GM21717 (cell line): Measurements from ENCODE around the gene CD74.

Source experiments
- ATAC-seq: cut with Tn5 transposase; IDR thresholded peaks from one replicate; pipeline ENCODE4 v1.9.1; 2021; ENCODE audit warnings: mild to moderate bottlenecking, moderate library complexity; ENCODE audit not compliant: unreplicated experiment

The CD74 gene

GRCh38 chr5:150364004-150364403 is 48.7 kb downstream of the CD74 start:
- ATAC-seq, result no peak

- no peak for ATAC-seq
These were observed 49.5 kb downstream of the CD74 start for GRCh38 chr5:150363185-150363584.

DNA sequence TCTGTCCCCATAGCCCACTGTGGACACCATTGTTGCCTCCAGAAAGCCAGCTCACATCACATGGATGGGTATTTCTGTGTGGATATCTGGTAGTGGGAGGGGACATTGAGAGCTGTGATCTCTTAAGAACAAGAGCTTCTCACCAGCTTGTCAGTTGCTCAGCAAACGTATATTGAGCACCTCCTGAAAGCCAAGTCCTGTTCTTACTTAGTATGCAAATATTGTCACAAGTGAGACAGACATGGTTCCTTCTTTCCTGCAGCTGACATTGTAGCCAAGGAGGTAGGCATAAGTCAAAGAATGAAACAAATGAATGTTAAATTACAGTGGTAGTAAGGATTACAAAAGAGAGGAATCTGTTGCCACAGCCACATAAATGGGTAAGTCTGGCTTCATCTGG is 51.4 kb downstream of the CD74 start:
- ATAC-seq, result no peak

DNA sequence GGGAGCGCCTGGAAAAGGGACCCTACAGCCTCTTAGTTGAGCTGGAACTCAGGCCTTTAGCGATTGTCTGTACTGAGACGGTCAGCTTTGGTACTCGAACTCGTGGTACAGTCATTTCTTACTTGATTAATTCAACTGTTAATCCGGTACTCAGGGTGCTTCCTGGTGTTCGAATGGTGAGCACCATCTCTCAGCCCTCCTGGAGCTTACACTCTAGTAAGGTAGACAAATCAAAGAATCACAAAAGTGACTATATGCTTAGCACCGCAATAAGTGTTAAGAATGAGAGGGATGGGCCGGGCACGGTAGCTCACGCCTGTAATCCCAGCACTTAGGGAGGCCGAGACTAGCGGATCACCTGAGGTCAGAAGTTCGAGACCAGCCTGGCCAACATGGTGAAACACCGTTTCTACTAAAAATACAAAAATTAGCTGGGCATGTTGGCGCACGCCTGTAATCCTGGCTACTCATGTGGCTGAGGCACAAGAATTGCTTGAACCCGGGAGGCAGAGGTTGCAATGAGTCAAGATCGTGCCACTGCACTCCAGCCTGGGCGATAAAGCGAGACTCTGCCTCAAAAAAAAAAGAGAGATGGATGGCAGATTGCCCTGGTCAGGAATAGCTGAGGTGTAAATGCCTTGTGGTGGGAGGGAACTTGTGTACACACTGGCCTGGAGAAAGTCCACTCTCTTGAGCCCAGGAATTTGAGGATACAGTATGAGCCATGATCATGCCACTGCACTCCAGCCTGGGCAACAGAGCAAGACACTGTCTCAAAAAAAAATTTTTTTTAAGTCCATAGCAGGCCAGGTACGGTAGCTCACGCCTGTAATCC is 54.2 kb downstream of the CD74 start:
- ATAC-seq, result no peak

DNA sequence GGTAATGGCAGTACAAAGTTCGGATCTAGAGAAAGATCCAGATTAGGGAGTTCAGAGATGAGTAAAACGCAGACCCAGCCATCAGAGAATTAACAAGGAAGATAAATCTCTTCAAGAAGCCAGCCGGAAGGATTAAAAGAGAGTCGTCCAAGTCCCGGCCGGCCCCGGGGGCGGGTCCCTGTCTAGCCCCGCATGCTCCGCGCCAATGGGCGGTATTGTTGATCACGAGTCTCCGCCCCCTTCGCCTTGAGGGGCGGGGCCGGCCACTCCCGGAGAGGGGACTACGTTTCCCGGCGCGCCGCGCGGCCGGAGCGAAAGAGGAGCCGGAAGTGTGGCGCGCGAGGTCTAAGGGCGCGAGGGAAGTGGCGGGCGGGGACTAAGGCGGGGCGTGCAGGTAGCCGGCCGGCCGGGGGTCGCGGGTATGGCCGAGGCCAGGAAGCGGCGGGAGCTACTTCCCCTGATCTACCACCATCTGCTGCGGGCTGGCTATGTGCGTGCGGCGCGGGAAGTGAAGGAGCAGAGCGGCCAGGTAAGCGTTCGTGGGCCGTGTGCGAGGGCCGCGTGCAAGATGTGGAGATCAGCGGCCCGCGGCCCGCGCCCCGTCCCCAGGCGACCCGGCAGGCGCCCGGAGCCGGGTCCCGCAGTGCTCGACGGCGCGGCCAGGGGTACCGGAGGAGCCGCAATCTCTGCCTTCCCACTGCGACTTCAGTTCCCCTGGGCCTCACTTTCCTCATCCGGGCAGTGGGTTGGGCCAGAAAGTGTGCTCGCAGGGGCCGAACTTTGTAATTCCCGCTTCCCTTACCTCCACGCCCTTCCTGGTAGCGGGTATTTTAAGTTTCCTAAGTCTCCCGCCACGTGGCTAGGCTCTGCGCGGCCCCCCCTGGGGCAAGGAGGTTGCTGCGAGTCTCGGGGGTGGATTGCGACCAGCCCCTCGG is 55.1 kb downstream of the CD74 start, which contains the start of gene TCOF1:
Gene TCOF1 (plus strand): TSS at position 372 of the 935 bp plus-strand sequence. CDS start 50 bp downstream, at position 422.
- peak; percentile 93 for ATAC-seq

DNA sequence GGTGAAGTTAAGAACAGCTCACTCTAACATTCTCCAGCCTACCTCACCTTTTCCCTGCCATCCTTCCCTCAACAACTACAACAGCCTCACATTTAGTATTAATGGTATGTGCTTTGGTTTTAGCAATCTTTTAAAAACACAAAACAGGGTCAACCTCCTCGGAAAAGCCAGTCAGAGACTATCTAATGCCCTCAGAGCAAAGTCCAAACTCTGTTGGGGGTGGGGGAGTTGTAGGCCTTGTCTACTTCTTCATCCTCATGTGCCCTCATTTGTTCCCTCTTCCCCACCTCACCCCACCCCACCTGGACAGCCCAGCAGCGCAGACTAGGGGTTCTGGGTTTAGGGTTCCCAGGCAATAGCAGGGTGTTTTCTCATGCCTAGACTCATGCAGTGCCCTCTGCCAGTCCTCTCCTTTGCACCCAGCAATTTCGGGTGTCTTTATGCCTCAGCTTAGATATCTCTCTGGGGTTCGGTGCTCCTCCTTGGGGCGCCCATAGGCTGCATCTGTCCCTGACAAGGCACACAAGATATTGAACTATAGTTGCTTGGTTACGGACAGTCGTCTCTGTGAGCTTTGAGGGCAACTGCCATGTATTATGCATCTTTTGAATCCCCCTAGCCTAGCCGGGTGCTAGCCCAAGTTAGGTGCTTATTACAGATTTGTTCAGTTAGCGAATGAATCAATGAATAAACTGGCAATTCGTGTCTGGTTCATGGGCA is 56.0 kb downstream of the CD74 start:
- ATAC-seq, result no peak

DNA sequence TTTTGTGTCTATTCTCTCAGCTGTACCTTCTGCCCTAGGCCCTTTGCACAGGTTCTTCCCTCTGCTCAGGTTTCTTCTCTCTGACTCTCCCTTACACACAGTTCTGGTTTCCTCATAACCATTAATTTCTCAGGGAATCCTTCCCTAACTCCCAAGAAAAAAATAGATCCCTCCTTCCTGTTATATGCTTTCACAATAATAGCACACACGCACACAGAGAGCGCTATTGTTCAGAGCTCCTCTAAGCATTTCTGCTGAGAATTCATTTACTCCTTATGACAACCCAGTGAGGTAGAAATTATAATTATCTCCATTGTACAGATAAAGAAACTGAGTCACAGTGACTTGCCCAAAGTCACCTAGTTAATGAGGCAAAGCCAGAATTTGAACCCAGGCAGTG is 56.9 kb downstream of the CD74 start:
- ATAC-seq, result no peak

- no peak for ATAC-seq
These were observed 59.6 kb downstream of the CD74 start for GRCh38 chr5:150353032-150353675.

DNA sequence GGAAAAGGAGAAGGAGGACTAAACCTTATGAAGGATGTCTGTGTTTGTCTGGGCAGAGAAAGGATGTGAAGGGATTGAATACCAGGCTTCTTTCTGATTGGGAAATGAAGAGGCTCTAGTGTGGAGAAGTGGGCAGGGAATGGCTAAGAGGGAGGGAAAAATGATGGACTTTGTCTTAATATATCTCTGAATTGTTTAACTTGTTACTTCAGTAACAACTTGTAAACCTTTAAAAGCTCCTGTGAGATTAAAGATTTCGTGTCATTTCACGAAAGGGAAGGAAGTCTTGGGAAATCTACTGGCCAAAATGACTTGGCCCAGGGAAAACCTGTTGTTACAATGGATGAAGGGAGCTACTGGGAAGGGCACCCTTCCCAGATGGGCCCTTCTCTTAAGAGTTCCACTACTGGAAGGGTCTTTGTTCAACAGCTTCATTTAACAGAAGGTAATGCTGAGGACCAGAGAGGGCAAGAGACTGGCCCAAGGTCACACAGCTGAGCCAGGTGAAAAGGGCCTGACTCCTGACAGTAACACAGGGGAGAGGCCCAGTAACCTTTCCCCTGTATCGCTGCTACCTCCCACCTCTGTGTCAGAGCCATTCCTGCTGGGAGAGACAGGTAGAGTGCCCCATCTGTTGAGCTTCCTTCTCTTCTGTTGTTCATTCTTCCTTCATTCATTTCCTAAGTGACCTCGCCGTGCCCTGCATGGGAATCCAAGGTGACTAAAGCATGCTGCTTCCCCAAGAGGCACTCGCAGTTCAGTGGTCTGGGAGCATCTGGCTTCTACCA is 60.3 kb downstream of the CD74 start:
- ATAC-seq, result no peak
